GM19193 (cell line): ENCODE results near the gene KANK4.

ENCODE experiments used
- POLR2A ChIP-seq: IDR thresholded peaks from 4 replicates; pipeline ENCODE4 v1.6.1; 2011; ENCODE audit not compliant: insufficient read depth, insufficient read length; ENCODE audit errors: extremely low read depth

The KANK4 gene

GRCh38 chr1:62194651-62195544 is 124.3 kb downstream of the KANK4 start, which contains the start of gene L1TD1:
TSS of gene L1TD1 (plus strand) at chr1:62194849. CDS start at chr1:62206629, 11,780 bp downstream.
- TF ChIP-seq POLR2A: no peak

GRCh38 chr1:62188111-62188510 is 131.1 kb downstream of the KANK4 start:
- TF ChIP-seq POLR2A: no peak

GRCh38 chr1:62187548-62187947 is 131.7 kb downstream of the KANK4 start:
- TF ChIP-seq POLR2A: no peak
